Natural killer cell treated with Interleukin-12 subunit alpha and Interleukin-12 subunit beta and Interleukin-15 and Interleukin-18, amount 100 ng/mL, for 72 hours (primary cell): ENCODE measurements around the gene CASQ2. TPM values are rescaled to one million over a fixed set of nuclear protein-coding genes. Genes with fewer than 3 reads are reported as not detected.

Experiments
- ATAC-seq, 2 donors: fragments of 150-1000 bp; cut with Tn5 transposase in 1 of 2; sonication (Bioruptor Pico), chemical (Tn5 transposase) in 1 of 2; 2 replicates each; pipeline ENCODE4 v1.10.0; 2021
- DNase-seq: peaks from one replicate; pipeline ENCODE4 v3.0.0; 2022; ENCODE audit warnings: low spot score
- H3K27ac Mint-ChIP-seq, 2 donors: 1 replicate in 1 of 2; 2 replicates in 1 of 2; pipeline ENCODE4 v1.8.0; 2022; ENCODE audit warnings: mixed read lengths in 2 of 2, mild to moderate bottlenecking in 1 of 2, moderate library complexity in 1 of 2
- H3K27me3 Mint-ChIP-seq, 2 donors: 1 replicate in 1 of 2; 2 replicates in 1 of 2; pipeline ENCODE4 v1.8.0; 2022; ENCODE audit warnings: mixed read lengths in 2 of 2
- H3K36me3 Mint-ChIP-seq: one replicate; pipeline ENCODE4 v1.8.0; 2022; ENCODE audit warnings: mixed read lengths
- H3K4me1 Mint-ChIP-seq, 2 donors: 1 replicate in 1 of 2; 2 replicates in 1 of 2; pipeline ENCODE4 v1.8.0; 2022; ENCODE audit warnings: low read depth in 2 of 2, mixed read lengths in 2 of 2, mild to moderate bottlenecking in 1 of 2
- H3K4me3 Mint-ChIP-seq: one replicate; pipeline ENCODE4 v1.8.0; 2022; ENCODE audit warnings: mixed read lengths
- H3K9me3 Mint-ChIP-seq: 2 replicates; pipeline ENCODE4 v1.8.0; 2022; ENCODE audit warnings: mixed read lengths
- total RNA-seq, 2 donors: library from RNA; stranded (reverse); gene quantifications; one replicate each; pipeline ENCODE4 v1.2.3, GENCODE V29; 2022

CASQ2 gene
- total RNA-seq, 2 donors from 2014 or later = not detected

DNA sequence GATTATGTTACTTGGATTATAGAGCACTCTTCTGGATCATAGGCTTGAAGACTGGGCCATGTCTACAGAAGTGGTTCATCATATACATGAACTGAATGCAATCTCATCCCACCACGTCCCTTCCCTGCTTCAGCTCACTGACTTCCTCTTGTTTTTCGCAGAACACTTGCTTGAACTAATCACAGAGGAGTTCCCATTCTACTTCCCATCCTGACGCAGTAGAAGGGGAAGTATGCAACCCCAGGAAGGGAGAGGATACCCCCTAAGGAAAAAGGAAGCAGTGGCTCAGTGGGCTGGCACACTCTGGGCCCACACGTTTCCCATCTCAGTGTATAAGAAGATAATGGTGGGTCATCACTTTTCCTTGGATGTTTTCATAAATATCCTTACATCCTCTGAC is 36.2 kb downstream of the CASQ2 start:
- no peaks in the 10 kb centered on the region for H3K36me3 Mint-ChIP-seq
- H3K4me3 Mint-ChIP-seq = no peak overlapping the region
- no peak for ATAC-seq
- DNase-seq = no peak
- peaks cover 30 to 33% of the 10 kb centered on the region in 2 donors for H3K27me3 Mint-ChIP-seq
- H3K9me3 Mint-ChIP-seq = no peaks in the 10 kb centered on the region
- H3K27ac Mint-ChIP-seq = no peak overlapping the region
- no peaks in the 10 kb centered on the region for H3K4me1 Mint-ChIP-seq

DNA sequence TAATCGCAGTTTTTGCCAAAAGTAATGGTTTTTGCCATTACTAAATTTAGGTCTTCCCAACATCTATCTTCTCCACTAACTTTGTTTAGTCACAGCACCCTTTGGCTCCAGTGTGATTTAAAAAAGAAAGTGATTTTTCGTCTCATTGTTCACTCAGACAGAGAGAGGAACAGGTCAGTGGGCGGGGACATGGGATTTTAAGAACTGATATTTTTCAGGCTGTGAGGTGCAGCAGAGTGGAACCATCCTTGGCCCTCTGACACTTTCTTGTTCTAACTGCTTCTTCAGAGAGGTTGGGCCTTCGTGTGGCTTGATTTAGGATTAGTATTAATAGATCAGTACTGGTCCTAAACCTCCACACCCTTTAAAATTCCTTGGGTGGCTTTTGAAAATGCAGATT is 38.8 kb downstream of the CASQ2 start:
- no peak for ATAC-seq
- Mint-ChIP-seq H3K27me3 (peaks cover 28 to 33% of the 10 kb centered on the region in 2 donors), H3K27ac (no peak overlapping the region), H3K4me3 (no peak overlapping the region), H3K9me3 (no peaks in the 10 kb centered on the region), H3K4me1 (no peaks in the 10 kb centered on the region), H3K36me3 (no peaks in the 10 kb centered on the region)
- DNase-seq = no peak

DNA sequence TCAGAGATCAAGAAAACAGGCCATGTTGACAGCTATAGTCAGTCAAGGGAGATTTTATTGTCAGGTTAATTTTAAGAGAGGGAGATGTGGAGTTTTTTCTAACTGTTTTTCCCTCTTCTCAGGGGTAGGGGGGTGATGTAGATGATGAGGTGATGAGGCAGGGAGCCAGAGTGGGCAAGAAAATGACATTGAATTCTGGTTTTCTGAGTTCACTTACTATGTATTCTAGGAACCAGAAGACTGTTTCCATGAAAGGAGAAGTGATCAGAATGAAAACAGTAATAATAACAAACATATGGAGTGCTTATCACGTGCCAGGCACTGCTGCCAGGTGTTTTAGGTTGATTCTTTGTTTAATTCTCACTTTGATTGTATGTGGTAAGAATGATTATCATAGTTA is 40.2 kb downstream of the CASQ2 start:
- Mint-ChIP-seq H3K9me3 (no peaks in the 10 kb centered on the region), H3K4me1 (no peaks in the 10 kb centered on the region), H3K27me3 (peaks cover 18 to 22% of the 10 kb centered on the region in 2 donors), H3K4me3 (no peak overlapping the region), H3K27ac (no peak overlapping the region), H3K36me3 (no peaks in the 10 kb centered on the region)
- DNase-seq (no peak), ATAC-seq (no peak)

- ATAC-seq = no peak
- Mint-ChIP-seq H3K27me3 (peaks cover 17 to 18% of the 10 kb centered on the region in 2 donors), H3K27ac (no peak overlapping the region), H3K4me1 (no peaks in the 10 kb centered on the region), H3K9me3 (no peaks in the 10 kb centered on the region), H3K36me3 (no peaks in the 10 kb centered on the region), H3K4me3 (no peak overlapping the region)
- DNase-seq = no peak
These were observed 40.7 kb downstream of the CASQ2 start for GRCh38 chr1:115727706-115728249.

- ATAC-seq (no peak), DNase-seq (no peak)
- no peak overlapping the region for H3K27ac Mint-ChIP-seq
- peaks cover 16 to 17% of the 10 kb centered on the region in 2 donors for H3K27me3 Mint-ChIP-seq
- no peaks in the 10 kb centered on the region for H3K4me1 Mint-ChIP-seq
- no peak overlapping the region for H3K4me3 Mint-ChIP-seq
- no peaks in the 10 kb centered on the region for H3K36me3 Mint-ChIP-seq
- no peaks in the 10 kb centered on the region for H3K9me3 Mint-ChIP-seq
These were observed 41.9 kb downstream of the CASQ2 start for GRCh38 chr1:115726570-115726969.

DNA sequence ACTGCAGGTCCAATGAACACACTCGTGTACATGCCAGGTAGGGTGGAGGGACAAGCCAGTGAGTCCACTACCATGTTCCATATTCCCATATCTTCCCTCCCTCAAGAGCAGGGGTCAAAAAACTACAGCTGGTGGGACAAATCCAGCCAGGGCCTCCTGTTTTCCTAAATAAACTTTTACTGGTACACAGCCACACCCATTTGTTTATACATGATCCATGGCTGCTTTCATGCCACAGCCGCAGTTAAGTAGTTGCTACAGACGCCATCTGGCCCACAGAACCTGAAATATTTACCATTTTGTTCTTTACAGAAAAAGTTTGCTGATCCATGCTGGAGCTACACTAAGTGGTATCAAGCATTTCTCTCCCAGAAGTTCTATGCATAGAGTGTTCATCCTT is 42.4 kb downstream of the CASQ2 start:
- Mint-ChIP-seq H3K27me3 (peaks cover 12 to 17% of the 10 kb centered on the region in 2 donors), H3K9me3 (no peaks in the 10 kb centered on the region), H3K27ac (no peak overlapping the region), H3K4me3 (no peak overlapping the region), H3K36me3 (no peaks in the 10 kb centered on the region), H3K4me1 (no peaks in the 10 kb centered on the region)
- no peak for DNase-seq
- no peak for ATAC-seq

GRCh38 chr1:115725600-115725999 is 42.9 kb downstream of the CASQ2 start:
- Mint-ChIP-seq H3K4me1 (no peaks in the 10 kb centered on the region), H3K36me3 (no peaks in the 10 kb centered on the region), H3K27me3 (peaks cover 6 to 14% of the 10 kb centered on the region in 2 donors), H3K27ac (no peak overlapping the region), H3K4me3 (no peak overlapping the region), H3K9me3 (no peaks in the 10 kb centered on the region)
- no peak for DNase-seq
- no peak for ATAC-seq

GRCh38 chr1:115723756-115724155 is 44.8 kb downstream of the CASQ2 start:
- Mint-ChIP-seq H3K27me3 (peaks cover 5 to 9% of the 10 kb centered on the region in 2 donors), H3K4me3 (no peak overlapping the region), H3K27ac (no peak overlapping the region), H3K36me3 (no peaks in the 10 kb centered on the region), H3K4me1 (no peaks in the 10 kb centered on the region), H3K9me3 (no peaks in the 10 kb centered on the region)
- ATAC-seq (no peak), DNase-seq (no peak)

DNA sequence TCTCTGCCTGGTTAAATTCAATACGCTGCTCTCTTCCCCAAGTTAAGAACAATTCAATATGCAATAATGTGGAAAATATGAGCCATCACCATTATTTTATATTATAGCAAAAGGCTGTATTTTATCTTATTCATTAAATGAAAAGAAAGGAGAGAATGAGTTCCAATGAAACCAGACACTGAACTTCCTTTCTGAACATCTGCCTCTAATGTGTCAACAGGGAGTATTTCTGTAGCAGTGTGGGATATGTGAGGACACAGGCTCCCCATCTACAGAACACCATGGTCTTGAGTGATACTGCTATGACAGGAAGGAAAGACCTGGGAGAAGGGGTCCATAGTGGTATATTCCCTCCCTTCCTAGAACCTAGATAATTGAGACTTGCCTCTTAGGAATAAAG is 46.3 kb downstream of the CASQ2 start:
- Mint-ChIP-seq H3K36me3 (no peaks in the 10 kb centered on the region), H3K9me3 (no peaks in the 10 kb centered on the region), H3K27ac (no peak overlapping the region), H3K4me1 (no peaks in the 10 kb centered on the region), H3K4me3 (no peak overlapping the region), H3K27me3 (peaks cover 13 to 21% of the 10 kb centered on the region in 2 donors)
- DNase-seq (no peak), ATAC-seq (no peak)

DNA sequence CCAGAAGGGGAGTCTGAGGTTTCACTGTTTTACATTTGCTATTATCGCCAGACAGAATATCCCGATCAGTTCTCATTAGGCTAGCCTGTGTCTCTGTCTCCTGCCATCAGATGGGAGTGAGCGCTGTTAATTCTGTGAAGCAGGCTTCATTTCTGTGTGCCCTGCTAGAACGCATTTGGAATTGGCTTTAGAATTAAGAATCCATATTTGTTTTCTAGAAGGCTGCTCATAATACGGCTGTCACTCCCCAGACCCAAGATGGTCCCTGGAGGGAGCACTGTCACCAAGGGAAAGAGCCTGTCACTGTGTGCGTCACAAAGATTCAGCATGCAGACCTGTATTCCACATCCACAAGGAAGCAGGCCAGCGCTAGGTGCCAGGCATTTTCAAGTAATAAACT is 49.2 kb downstream of the CASQ2 start:
- peaks cover 10 to 24% of the 10 kb centered on the region in 2 donors for H3K27me3 Mint-ChIP-seq
- no peaks in the 10 kb centered on the region for H3K36me3 Mint-ChIP-seq
- H3K27ac Mint-ChIP-seq = no peak overlapping the region
- DNase-seq (no peak), ATAC-seq (no peak)
- no peaks in the 10 kb centered on the region for H3K9me3 Mint-ChIP-seq
- H3K4me3 Mint-ChIP-seq = no peak overlapping the region
- H3K4me1 Mint-ChIP-seq = no peaks in the 10 kb centered on the region

DNA sequence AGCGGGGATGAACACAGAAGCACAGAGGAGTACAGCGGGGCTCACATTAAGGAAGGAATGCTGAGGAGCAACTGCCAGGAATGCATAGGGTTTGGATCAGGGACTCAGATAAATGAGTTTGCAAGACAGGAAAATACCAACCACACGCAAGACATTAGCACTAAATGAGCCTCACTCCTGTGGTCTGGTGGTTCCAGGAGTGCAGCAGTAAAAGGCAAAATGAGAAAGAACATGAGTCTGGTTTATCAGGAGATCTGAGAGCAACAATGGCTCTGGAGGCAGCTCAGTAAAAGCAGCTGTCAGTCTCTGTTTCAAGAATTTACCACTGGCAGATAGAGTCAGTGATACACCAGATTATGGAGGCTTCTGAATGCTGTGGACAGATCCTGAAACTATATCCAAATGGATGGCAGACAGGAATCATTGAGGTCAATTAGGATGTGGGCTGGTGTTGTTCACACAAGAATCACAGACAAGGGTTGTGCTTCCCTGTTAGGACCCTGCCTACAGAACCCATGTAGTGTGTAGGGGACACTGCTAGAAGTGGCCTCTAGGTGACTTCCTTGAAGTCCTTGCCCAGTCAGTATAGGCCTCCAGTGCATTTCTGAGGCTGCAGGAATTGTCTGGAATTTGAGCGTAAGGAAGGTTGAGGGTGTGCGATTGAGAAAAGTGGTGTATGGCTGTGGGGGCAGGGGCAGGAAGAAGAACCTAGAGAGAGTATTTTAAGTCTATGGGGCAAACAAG is 50.3 kb downstream of the CASQ2 start:
- ATAC-seq (no peak), DNase-seq (no peak)
- no peaks in the 10 kb centered on the region for H3K4me1 Mint-ChIP-seq
- no peak overlapping the region for H3K27ac Mint-ChIP-seq
- H3K9me3 Mint-ChIP-seq = no peaks in the 10 kb centered on the region
- H3K27me3 Mint-ChIP-seq = peaks cover 10 to 24% of the 10 kb centered on the region in 2 donors
- H3K4me3 Mint-ChIP-seq = no peak overlapping the region
- no peaks in the 10 kb centered on the region for H3K36me3 Mint-ChIP-seq

DNA sequence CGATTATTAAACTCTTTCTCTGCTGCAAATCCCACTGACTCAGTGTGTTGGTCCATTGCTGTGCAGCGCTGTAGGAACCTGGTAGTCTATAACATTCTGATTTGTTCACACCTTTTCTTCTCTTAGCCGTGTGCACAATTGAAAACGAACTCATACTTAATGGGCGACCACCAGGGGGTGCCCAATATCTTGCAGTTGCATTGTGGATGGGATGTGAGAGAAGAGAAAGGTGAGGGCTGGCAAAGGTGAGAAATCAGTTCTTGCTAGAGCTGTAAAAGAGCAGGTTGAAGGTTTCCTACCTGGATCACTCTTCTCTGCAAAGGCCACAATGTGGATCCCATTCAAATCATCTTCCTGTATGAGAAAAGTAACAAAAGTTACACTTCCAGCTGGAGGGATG is 51.0 kb downstream of the CASQ2 start:
- DNase-seq (no peak), ATAC-seq (no peak)
- no peaks in the 10 kb centered on the region for H3K4me1 Mint-ChIP-seq

GRCh38 chr1:115714572-115715141 is 53.9 kb downstream of the CASQ2 start:
- Mint-ChIP-seq H3K27me3 (peaks cover 15 to 28% of the 10 kb centered on the region in 2 donors), H3K36me3 (no peaks in the 10 kb centered on the region), H3K9me3 (no peaks in the 10 kb centered on the region), H3K4me3 (no peak overlapping the region), H3K27ac (no peak overlapping the region), H3K4me1 (no peaks in the 10 kb centered on the region)
- DNase-seq = no peak
- ATAC-seq = no peak

More for the DNA sequence above, 51.0 kb downstream of the CASQ2 start:
- Mint-ChIP-seq H3K27ac (no peak overlapping the region), H3K27me3 (peaks cover 10 to 24% of the 10 kb centered on the region in 2 donors), H3K4me3 (no peak overlapping the region), H3K9me3 (no peaks in the 10 kb centered on the region), H3K36me3 (no peaks in the 10 kb centered on the region)

DNA sequence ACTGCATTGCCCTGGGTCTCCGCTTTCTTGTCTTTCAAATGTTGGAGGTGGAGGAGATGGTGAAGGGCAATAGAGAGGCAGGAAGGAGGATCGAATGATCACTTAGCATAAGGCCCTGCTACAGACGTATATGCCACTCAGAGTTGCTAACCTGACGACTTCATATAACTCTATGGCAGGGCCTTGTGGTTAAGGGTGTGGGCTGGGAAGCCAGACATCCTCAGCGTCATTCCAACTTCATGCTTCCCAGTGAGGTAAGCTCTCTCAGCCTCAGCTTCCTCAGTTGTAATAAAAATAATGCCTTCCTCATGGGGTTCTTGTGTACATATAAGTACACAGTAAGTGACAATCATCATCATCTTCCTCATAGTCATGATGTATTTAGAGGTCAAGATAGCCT is 54.6 kb downstream of the CASQ2 start:
- Mint-ChIP-seq H3K4me1 (no peaks in the 10 kb centered on the region), H3K27ac (no peak overlapping the region), H3K9me3 (no peaks in the 10 kb centered on the region), H3K4me3 (no peak overlapping the region), H3K27me3 (peaks cover 16 to 28% of the 10 kb centered on the region in 2 donors), H3K36me3 (no peaks in the 10 kb centered on the region)
- no peak for DNase-seq
- peak in 1 of 2 donors; percentile 2 for ATAC-seq
